Endothelial cell (in vitro differentiated cells): Measurements from ENCODE around the gene LACTB. TPM values are rescaled to one million over a fixed set of nuclear protein-coding genes. Genes with fewer than 3 reads are reported as not detected.
A peak's percentile ranks its signal among the peaks of the same experiment; 100 is the strongest.

ENCODE experiments used
- DNase-seq: peaks from one replicate; pipeline ENCODE4 v3.0.0; 2021; ENCODE audit warnings: low spot score
- H3K27ac Mint-ChIP-seq: one replicate; pipeline ENCODE4 v1.8.0; 2021; ENCODE audit warnings: mixed read lengths, inconsistent platforms; ENCODE audit not compliant: unreplicated experiment
- H3K27me3 Mint-ChIP-seq: one replicate; pipeline ENCODE4 v1.8.0; 2021; ENCODE audit warnings: mild to moderate bottlenecking, moderate library complexity, mixed read lengths, inconsistent platforms; ENCODE audit not compliant: unreplicated experiment
- H3K36me3 Mint-ChIP-seq: one replicate; pipeline ENCODE4 v1.8.0; 2021; ENCODE audit warnings: mild to moderate bottlenecking, low read depth, mixed read lengths, inconsistent platforms; ENCODE audit not compliant: unreplicated experiment
- H3K4me1 Mint-ChIP-seq: one replicate; pipeline ENCODE4 v1.8.0; 2021; ENCODE audit warnings: mild to moderate bottlenecking, mixed read lengths, inconsistent platforms; ENCODE audit not compliant: unreplicated experiment
- H3K4me3 Mint-ChIP-seq: one replicate; pipeline ENCODE4 v1.8.0; 2021; ENCODE audit warnings: mild to moderate bottlenecking, mixed read lengths, inconsistent platforms; ENCODE audit not compliant: unreplicated experiment
- H3K9me3 Mint-ChIP-seq: one replicate; pipeline ENCODE4 v1.8.0; 2021; ENCODE audit warnings: mixed read lengths, inconsistent platforms; ENCODE audit not compliant: unreplicated experiment
- total RNA-seq: library from RNA; stranded (reverse); fragmentation: NEBNext Ultra II Directional; extraction: Animal tissue kit (Norgen Biotek cat#: 25700); gene quantifications from one replicate; pipeline ENCODE4 v1.2.1, GENCODE V29; 2021; ENCODE audit not compliant: unreplicated experiment
- TF ChIP-seq, protein P1 (sequence below): fragments of 200-600 bp; sonication (generic); IDR thresholded peaks from one replicate; pipeline ENCODE4 v1.5.0; 2021; ENCODE audit warnings: antibody characterized with exemption; ENCODE audit not compliant: unreplicated experiment

Gene LACTB
- total RNA-seq, 1 donor from 2014 or later = 10.1 TPM

DNA sequence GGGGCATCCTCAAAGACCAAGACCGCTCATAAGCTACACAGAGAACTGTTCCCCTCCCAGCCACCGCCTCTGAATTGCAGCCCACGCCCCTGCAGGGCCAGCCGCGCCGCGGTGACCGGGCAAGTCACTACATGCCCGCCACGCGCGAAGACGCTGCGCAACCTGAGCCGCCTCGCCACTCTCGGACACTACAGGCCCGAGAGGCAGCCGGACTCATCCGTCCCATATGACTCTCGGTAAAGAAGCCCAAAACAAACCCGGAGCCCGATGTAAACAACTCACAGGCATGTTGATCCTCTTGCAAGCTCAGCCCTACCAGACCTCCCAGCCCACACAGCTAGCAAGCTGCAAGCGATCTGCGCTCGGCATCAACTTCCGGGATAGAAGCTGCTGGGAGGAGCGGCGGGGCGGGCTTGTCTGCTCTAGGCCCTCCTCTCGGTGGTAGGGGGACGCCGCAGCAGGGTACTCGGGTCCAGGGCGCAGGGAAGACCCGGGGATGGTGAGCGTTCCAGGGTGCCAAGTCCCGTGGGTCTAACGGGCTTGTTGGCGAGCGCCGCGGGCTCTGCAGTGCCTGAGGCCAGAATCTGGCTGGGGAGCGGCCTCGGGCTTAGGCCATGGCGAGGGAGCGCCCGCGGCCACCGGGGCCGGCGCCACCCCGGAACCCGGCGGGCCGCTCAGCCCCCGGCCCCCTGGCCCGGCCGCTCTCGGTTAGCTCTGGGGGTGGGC lies 35.6 kb downstream of the LACTB start, which contains the start of gene RPS27L:
TSS of gene RPS27L (minus strand) at position 360 of the 726 bp plus-strand sequence. CDS start at position 288, 72 bp downstream.
- H3K4me3 Mint-ChIP-seq = peak within 1 kb of the TSS; percentile 98
- peaks cover 7% of the 10 kb centered on the region for H3K4me1 Mint-ChIP-seq
- peaks cover 10% of the 10 kb centered on the region for H3K36me3 Mint-ChIP-seq
- H3K27me3 Mint-ChIP-seq = peaks cover 2% of the 10 kb centered on the region
- H3K9me3 Mint-ChIP-seq = no peaks in the 10 kb centered on the region
- DNase-seq = peak; percentile 83
- TF ChIP-seq, protein P1, sequence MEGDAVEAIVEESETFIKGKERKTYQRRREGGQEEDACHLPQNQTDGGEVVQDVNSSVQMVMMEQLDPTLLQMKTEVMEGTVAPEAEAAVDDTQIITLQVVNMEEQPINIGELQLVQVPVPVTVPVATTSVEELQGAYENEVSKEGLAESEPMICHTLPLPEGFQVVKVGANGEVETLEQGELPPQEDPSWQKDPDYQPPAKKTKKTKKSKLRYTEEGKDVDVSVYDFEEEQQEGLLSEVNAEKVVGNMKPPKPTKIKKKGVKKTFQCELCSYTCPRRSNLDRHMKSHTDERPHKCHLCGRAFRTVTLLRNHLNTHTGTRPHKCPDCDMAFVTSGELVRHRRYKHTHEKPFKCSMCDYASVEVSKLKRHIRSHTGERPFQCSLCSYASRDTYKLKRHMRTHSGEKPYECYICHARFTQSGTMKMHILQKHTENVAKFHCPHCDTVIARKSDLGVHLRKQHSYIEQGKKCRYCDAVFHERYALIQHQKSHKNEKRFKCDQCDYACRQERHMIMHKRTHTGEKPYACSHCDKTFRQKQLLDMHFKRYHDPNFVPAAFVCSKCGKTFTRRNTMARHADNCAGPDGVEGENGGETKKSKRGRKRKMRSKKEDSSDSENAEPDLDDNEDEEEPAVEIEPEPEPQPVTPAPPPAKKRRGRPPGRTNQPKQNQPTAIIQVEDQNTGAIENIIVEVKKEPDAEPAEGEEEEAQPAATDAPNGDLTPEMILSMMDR = no peak
- peak within 1 kb of the TSS; percentile 88 for H3K27ac Mint-ChIP-seq

DNA sequence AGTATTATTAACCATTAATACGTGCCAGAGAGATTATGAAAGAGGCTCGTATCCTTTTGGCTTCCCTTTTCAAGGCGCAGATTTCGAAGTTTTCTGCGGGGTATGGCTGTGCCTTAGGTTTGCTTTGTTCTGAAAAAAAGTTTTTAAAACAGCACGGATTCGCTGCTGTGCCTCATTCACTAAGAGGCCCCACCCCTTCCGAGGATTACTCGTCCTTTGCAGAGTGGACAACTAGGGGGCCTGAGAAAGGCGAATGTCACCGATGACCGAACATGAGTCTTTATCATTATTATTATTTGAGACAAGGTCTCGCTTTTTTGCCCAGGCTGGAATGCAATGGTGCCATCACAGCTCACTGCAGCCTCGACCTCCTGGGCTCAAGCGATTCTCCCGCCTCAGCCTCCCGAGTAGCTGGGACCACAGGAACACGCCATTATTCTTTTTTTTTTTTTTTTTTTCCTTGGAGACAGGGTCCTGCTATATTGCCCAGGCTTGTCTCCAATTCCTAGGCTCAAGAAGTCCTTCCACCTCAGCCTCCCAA lies 36.3 kb downstream of the LACTB start:
- H3K4me3 Mint-ChIP-seq = peak overlapping the region; percentile 91
- peaks cover 2% of the 10 kb centered on the region for H3K27me3 Mint-ChIP-seq
- H3K9me3 Mint-ChIP-seq = no peaks in the 10 kb centered on the region
- peaks cover 7% of the 10 kb centered on the region for H3K4me1 Mint-ChIP-seq
- H3K36me3 Mint-ChIP-seq = peaks cover 5% of the 10 kb centered on the region
- DNase-seq = peak; percentile 46
- TF ChIP-seq, protein P1 = no peak
- H3K27ac Mint-ChIP-seq = peak overlapping the region; percentile 64

DNA sequence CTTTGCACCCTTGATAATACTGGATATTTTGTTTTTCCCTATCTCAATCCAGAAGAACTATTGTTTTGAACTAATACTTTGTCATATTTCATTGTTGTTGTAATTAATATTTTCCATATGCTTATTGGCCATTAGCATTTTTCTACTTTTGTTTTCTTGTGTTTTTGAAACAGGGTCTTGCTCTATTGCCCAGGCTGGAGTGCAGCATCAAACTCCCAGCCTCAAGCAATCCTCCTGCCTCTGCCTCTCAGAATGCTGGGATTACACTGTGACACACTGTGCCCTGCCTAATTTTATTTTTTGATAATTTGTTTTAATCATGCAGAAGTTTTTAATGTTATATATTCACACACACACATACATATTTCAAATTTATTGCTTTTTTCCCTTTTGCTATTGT lies 39.0 kb downstream of the LACTB start:
- H3K27me3 Mint-ChIP-seq = peaks cover 2% of the 10 kb centered on the region
- H3K36me3 Mint-ChIP-seq = no peaks in the 10 kb centered on the region
- no peaks in the 10 kb centered on the region for H3K9me3 Mint-ChIP-seq
- H3K4me3 Mint-ChIP-seq = no peak overlapping the region
- TF ChIP-seq, protein P1 = no peak
- DNase-seq = no peak
- H3K27ac Mint-ChIP-seq = no peak overlapping the region
- H3K4me1 Mint-ChIP-seq = peaks cover 7% of the 10 kb centered on the region

DNA sequence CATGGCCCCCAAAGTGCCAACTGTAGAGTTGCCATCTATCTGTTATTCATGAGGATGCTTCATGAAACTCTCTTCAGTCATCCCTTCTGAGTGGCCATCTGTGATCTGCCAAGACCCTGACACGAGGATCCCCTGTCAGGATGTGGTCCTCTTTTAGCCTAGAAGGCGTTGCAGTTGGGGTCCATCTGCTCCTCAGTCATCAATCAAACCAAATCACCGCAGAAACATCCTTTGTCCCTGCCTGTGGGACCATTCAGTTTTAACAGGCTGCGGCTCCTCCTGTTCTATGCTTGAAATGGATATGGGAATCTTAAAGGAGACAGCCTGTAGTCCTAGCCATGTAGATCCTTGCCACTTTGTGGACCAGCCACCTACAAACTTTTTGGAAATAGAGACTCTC lies 41.6 kb downstream of the LACTB start:
- no peaks in the 10 kb centered on the region for H3K4me1 Mint-ChIP-seq
- H3K4me3 Mint-ChIP-seq = no peak overlapping the region
- peaks cover 3% of the 10 kb centered on the region for H3K27me3 Mint-ChIP-seq
- TF ChIP-seq, protein P1 = no peak
- H3K9me3 Mint-ChIP-seq = no peaks in the 10 kb centered on the region
- no peaks in the 10 kb centered on the region for H3K36me3 Mint-ChIP-seq
- H3K27ac Mint-ChIP-seq = no peak overlapping the region
- no peak for DNase-seq
